ENCODE results near the gene COX14. TPM values are rescaled to one million over a fixed set of nuclear protein-coding genes. Genes with fewer than 3 reads are reported as not detected.

Gene COX14
- total RNA-seq, 1 experiment from 2014 or later = 31.9 TPM

DNA sequence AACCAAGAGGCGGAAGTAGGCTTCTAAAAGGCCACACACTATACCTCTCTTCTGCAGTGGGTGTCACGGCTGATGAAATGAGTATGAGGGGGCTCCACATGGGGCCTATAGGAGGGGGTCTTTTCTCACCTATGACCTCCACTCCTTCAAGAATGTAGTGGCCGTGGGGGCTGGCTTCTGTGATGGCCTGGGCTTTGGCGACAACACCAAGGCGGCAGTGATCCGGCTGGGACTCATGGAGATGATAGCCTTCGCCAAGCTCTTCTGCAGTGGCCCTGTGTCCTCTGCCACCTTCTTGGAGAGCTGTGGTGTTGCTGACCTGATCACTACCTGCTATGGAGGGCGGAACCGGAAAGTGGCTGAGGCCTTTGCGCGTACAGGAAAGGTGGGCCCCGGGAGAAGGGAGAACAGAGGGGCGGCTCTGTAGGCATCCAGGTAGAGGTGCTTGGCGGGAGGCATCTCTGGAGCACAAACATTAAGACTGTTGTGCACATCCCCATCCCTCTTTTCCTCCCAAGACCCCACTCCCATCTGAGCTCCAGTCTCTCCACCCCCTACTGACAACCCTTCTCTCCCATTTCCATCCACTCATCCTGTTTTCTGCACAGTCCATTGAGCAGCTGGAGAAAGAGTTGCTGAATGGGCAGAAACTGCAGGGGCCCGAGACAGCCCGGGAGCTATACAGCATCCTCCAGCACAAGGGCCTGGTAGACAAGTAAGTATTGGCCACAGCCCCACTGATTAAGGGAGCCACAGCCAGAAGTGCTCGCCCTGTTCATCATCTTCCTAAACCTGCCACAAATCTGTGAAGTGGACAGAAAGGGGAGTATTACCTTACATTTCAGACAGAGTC is 4.4 kb upstream of the COX14 start:
- H3K9me3 ChIP-seq (ENCODE audit: control insufficient read depth, low read depth, low read length) = no peaks in the 10 kb centered on the region
- no peak overlapping the region for H3K27ac ChIP-seq (ENCODE audit: insufficient read length, low read depth, low read length)
- H3K4me2 ChIP-seq (ENCODE audit: insufficient read depth, insufficient read length, low read length) = no peak overlapping the region
- H2BK20ac ChIP-seq (ENCODE audit: low read depth, low read length, poor library complexity, severe bottlenecking) = no peak overlapping the region
- H3K36me3 Mint-ChIP-seq (ENCODE audit: insufficient read depth in 1 of 3, low read depth in 3 of 3) = peaks cover 0 to 5% (median 0%) of the 10 kb centered on the region in 3 experiments; a peak in 2 of 7 replicates
- H3K18ac ChIP-seq (ENCODE audit: insufficient read length, low read depth, low read length) = no peak overlapping the region
- no peak overlapping the region for H3K4ac ChIP-seq (ENCODE audit: low read depth, low read length)
- TF ChIP-seq, protein P1, sequence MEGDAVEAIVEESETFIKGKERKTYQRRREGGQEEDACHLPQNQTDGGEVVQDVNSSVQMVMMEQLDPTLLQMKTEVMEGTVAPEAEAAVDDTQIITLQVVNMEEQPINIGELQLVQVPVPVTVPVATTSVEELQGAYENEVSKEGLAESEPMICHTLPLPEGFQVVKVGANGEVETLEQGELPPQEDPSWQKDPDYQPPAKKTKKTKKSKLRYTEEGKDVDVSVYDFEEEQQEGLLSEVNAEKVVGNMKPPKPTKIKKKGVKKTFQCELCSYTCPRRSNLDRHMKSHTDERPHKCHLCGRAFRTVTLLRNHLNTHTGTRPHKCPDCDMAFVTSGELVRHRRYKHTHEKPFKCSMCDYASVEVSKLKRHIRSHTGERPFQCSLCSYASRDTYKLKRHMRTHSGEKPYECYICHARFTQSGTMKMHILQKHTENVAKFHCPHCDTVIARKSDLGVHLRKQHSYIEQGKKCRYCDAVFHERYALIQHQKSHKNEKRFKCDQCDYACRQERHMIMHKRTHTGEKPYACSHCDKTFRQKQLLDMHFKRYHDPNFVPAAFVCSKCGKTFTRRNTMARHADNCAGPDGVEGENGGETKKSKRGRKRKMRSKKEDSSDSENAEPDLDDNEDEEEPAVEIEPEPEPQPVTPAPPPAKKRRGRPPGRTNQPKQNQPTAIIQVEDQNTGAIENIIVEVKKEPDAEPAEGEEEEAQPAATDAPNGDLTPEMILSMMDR (conservative IDR thresholded peaks at IDR 0.05) = no peak
- no peak overlapping the region for H3K56ac ChIP-seq (ENCODE audit: insufficient read length, low read depth, low read length)
- no peak overlapping the region for H4K91ac ChIP-seq (ENCODE audit: insufficient read length, low read depth, low read length)
- H2BK5ac ChIP-seq (ENCODE audit: insufficient read length, low read length) = no peak overlapping the region
- no peak overlapping the region for H4K5ac ChIP-seq (ENCODE audit: insufficient read length, low read depth, low read length)
- no peaks in the 10 kb centered on the region for H3K9me3 Mint-ChIP-seq
- no peak overlapping the region for H3K27ac Mint-ChIP-seq
- DNase-seq = no peak
- H3K27me3 Mint-ChIP-seq (ENCODE audit: low read depth) = peaks cover 4% of the 10 kb centered on the region
- H2AK5ac ChIP-seq (ENCODE audit: insufficient read length, low read length) = no peak overlapping the region
- H2BK120ac ChIP-seq (ENCODE audit: low read depth, low read length, poor library complexity, severe bottlenecking) = no peak overlapping the region
- peaks cover 10% of the 10 kb centered on the region; the same call in 1 of the 2 replicates for H3K4me1 ChIP-seq (ENCODE audit: insufficient read depth, low read length)
- H2BK12ac ChIP-seq (ENCODE audit: insufficient read length, low read depth, low read length) = no peak overlapping the region
- H3K23ac ChIP-seq (ENCODE audit: insufficient read length, low read depth, low read length) = no peak overlapping the region
- H3K23me2 ChIP-seq (ENCODE audit: insufficient read length, low read depth, low read length, poor library complexity, severe bottlenecking) = peaks cover 1% of the 10 kb centered on the region
- H3K27me3 ChIP-seq (ENCODE audit: insufficient read depth, low read length) = no peaks in the 10 kb centered on the region
- H4K20me1 ChIP-seq (ENCODE audit: control insufficient read depth, insufficient read depth, insufficient read length) = no peaks in the 10 kb centered on the region
- H4K8ac ChIP-seq (replicated peaks; ENCODE audit: insufficient read length, low read depth, low read length) = no peak overlapping the region
- H3T11ph ChIP-seq (ENCODE audit: low read length) = no peak overlapping the region
- H3K4me1 Mint-ChIP-seq = peaks cover 31 to 41% of the 10 kb centered on the region in 2 experiments
- H2BK15ac ChIP-seq (ENCODE audit: low read depth, low read length) = no peak overlapping the region
- WGBS (ENCODE audit: extremely low coverage, insufficient read length, low lambda C conversion rate) = no CpG with 5 or more reads among the region's 17 CpGs
- no peak overlapping the region for H3K9ac ChIP-seq (ENCODE audit: extremely low read depth, insufficient read length, low read length)
- no peak overlapping the region for H2AFZ ChIP-seq (ENCODE audit: low read length)
- H3K79me2 ChIP-seq (ENCODE audit: insufficient read depth, low read length) = no peaks in the 10 kb centered on the region
- H3K4me3 Mint-ChIP-seq = no peak overlapping the region
- no peaks in the 10 kb centered on the region for H3K79me1 ChIP-seq (ENCODE audit: insufficient read depth, low read depth, low read length, poor library complexity, severe bottlenecking)
- H3K14ac ChIP-seq (ENCODE audit: insufficient read depth, low read length) = no peak overlapping the region; the same call in 1 of the 2 replicates

All from H9 (cell line).